ENCODE measurements around the gene C22orf39. TPM values are rescaled to one million over a fixed set of nuclear protein-coding genes. Genes with fewer than 3 reads are reported as not detected.

C22orf39 gene
- total RNA-seq, 2 experiments from 2014 or later: 52.1 to 64.8 TPM

DNA sequence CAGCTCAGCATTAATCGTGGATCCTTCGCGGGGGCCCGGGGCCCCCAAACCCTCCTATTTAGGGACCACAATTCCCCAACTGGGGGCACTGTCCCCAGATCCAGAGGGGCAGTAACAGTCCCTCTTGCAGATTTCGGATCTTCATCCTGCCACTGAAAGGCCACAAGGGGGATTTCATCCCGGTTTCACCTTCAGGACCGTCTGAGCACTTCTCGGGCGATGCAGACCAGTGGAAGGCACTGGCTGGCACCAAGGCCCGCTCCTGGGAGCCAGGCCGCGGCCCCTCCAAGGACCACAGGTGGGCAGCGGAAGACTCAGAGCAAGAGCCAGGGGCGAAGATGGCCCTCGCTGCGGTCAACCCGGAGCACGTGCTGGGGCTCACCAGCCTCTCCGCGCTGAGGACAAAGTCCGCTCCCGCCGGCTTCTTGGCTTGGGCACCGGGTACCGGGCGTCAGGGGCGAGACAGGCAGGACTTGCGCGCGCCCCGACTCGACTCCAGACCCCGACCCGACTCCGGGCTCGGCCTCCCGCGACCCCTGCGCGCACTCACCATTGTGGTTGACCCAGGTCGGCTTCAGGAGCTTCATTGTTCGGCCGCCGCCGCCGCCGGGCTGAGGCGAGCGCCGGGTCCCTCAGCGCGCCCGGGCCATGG is 16.5 kb downstream of the C22orf39 start:
- Histone ChIP-seq H3K9me2 (ENCODE audit: insufficient read depth, low read length) (no peaks in the 10 kb centered on the region), H3K79me2 (ENCODE audit: insufficient read depth, low read depth, low read length) (peaks cover 59% of the 10 kb centered on the region), H3K4me3 (ENCODE audit: low read depth, low read length, poor library complexity, severe bottlenecking) (peak overlapping the region; percentile 98), H2AFZ (ENCODE audit: low read length) (no peak overlapping the region), H3K4me2 (ENCODE audit: low read length) (peak overlapping the region; percentile 96), H3K27ac (ENCODE audit: low read depth, low read length, poor library complexity, severe bottlenecking) (peak overlapping the region; percentile 76), H3K9me3 (ENCODE audit: low read length) (no peaks in the 10 kb centered on the region), H4K20me1 (ENCODE audit: insufficient read depth, low read length) (peaks cover 42% of the 10 kb centered on the region), H3K36me3 (ENCODE audit: insufficient read depth, low read length) (peaks cover 65% of the 10 kb centered on the region), H3K4me1 (ENCODE audit: insufficient read depth, low read length, poor library complexity, severe bottlenecking) (peaks cover 54% of the 10 kb centered on the region)
- intact Hi-C loops (cut with micrococcal nuclease; ENCODE audit: unreplicated experiment): loop anchor here (1.0 to 10.0 kb wide), 6 partner anchors 69 to 314 kb away; partner anchors contain the start of genes ESS2 and SLC25A1
- ChIA-PET CTCF (ENCODE audit: unreplicated experiment) (no interaction called here), POLR2A (interaction anchor here (0.5 kb wide), 1 partner anchor 9 kb away, joined by 3 read pairs; no protein-coding TSS in a partner anchor)
- no TSS peak for BruUV-seq (replicated peaks)
- DNase-seq (ENCODE audit: low spot score): peak; percentile 47
- TF ChIP-seq, protein P1, sequence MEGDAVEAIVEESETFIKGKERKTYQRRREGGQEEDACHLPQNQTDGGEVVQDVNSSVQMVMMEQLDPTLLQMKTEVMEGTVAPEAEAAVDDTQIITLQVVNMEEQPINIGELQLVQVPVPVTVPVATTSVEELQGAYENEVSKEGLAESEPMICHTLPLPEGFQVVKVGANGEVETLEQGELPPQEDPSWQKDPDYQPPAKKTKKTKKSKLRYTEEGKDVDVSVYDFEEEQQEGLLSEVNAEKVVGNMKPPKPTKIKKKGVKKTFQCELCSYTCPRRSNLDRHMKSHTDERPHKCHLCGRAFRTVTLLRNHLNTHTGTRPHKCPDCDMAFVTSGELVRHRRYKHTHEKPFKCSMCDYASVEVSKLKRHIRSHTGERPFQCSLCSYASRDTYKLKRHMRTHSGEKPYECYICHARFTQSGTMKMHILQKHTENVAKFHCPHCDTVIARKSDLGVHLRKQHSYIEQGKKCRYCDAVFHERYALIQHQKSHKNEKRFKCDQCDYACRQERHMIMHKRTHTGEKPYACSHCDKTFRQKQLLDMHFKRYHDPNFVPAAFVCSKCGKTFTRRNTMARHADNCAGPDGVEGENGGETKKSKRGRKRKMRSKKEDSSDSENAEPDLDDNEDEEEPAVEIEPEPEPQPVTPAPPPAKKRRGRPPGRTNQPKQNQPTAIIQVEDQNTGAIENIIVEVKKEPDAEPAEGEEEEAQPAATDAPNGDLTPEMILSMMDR (conservative IDR thresholded peaks at IDR 0.05; ENCODE audit: low read length): peak; percentile 56
- no peak for TF ChIP-seq EZH2phosphoT487 (IDR thresholded peaks at IDR 0.05; ENCODE audit: borderline replicate concordance, low read depth, low read length)

DNA sequence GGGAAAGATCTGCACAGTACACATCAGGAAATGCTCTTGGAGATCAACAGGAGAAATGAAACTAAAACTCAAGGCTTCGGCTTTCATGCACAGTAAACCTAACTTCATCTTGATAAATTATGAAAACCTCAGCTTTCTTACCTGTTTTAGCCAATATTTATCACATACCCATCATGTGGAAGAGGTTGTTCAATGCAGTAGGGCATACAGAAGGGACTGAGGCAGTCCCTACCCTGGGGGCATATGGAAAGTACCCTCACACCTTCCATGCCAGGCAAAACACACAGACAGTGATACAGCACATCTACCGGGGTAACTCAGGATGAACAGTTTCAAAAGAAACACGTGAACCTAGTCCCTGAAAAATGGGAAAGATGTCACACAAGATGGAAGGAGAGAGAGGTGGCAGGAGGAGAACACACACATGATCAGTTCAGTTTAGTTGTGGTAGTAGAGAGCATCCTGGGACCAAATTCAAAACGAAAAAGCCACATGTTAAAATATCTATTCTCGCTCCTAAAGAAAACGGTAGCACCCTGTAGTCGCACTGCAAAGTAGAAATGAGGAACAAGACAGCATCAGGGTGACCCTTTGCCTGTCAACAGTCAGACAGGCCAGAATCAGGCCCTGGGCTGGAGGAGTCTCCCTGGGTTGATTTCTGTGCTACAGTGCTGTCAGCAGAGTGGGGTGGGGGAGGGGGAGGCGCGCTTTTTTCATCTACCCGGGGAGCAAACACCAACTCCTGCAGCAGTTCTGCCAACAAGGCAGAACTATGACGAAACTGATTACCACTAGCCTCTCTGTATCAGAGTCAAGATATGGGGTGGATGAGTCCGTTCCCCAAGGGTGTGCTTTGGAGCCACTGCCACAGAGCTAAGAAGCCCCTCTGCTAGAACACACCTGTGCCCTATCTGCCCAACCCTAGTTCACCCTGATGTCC is 17.3 kb downstream of the C22orf39 start:
- Histone ChIP-seq H4K20me1 (ENCODE audit: insufficient read depth, low read length) (peaks cover 42% of the 10 kb centered on the region), H3K36me3 (ENCODE audit: insufficient read depth, low read length) (peaks cover 63% of the 10 kb centered on the region), H3K4me2 (ENCODE audit: low read length) (peak overlapping the region; percentile 96), H3K4me3 (ENCODE audit: low read depth, low read length, poor library complexity, severe bottlenecking) (peak overlapping the region; percentile 98), H3K79me2 (ENCODE audit: insufficient read depth, low read depth, low read length) (peaks cover 67% of the 10 kb centered on the region), H3K9me2 (ENCODE audit: insufficient read depth, low read length) (no peaks in the 10 kb centered on the region), H3K4me1 (ENCODE audit: insufficient read depth, low read length, poor library complexity, severe bottlenecking) (peaks cover 49% of the 10 kb centered on the region), H2AFZ (ENCODE audit: low read length) (no peak overlapping the region), H3K9me3 (ENCODE audit: low read length) (no peaks in the 10 kb centered on the region), H3K27ac (ENCODE audit: low read depth, low read length, poor library complexity, severe bottlenecking) (peak overlapping the region; percentile 76)
- TF ChIP-seq, protein P1 (conservative IDR thresholded peaks at IDR 0.05; ENCODE audit: low read length): no peak
- TF ChIP-seq EZH2phosphoT487 (IDR thresholded peaks at IDR 0.05; ENCODE audit: borderline replicate concordance, low read depth, low read length): no peak
- intact Hi-C loops (cut with micrococcal nuclease; ENCODE audit: unreplicated experiment): loop anchor here (1.0 to 10.0 kb wide), 6 partner anchors 68 to 313 kb away; partner anchors contain the start of genes ESS2 and SLC25A1
- peak; percentile 69 for DNase-seq (ENCODE audit: low spot score)
- CTCF ChIA-PET (ENCODE audit: unreplicated experiment): no interaction called here
- POLR2A ChIA-PET: no interaction called here
- no TSS peak for BruUV-seq (replicated peaks)

Measured in OCI-LY7 (cell line).